ENCODE data around the gene ITGA1.
"Not testable (repeated sequence)": the region's sequence is repeated elsewhere in the genome, so short reads cannot be mapped to it uniquely, and the experiment has no call there.

ITGA1 gene

GRCh38 chr5:52802974-52803336 is 15.2 kb downstream of the ITGA1 start:
- DNase-seq = no peak

- DNase-seq = no peak
Observed at GRCh38 chr5:52804387-52804791, 16.7 kb downstream of the ITGA1 start.

- no peak for DNase-seq
Observed at GRCh38 chr5:52804981-52805380, 17.3 kb downstream of the ITGA1 start.

GRCh38 chr5:52805615-52806014 is 17.9 kb downstream of the ITGA1 start:
- no peak for DNase-seq

GRCh38 chr5:52807037-52807436 is 19.3 kb downstream of the ITGA1 start:
- no peak for DNase-seq

- DNase-seq = no peak
Observed at GRCh38 chr5:52807723-52808122, 20.0 kb downstream of the ITGA1 start.

GRCh38 chr5:52808316-52808901 is 20.7 kb downstream of the ITGA1 start:
- no peak for DNase-seq

GRCh38 chr5:52809884-52810283 is 22.2 kb downstream of the ITGA1 start:
- DNase-seq = no peak

GRCh38 chr5:52810426-52810825 is 22.7 kb downstream of the ITGA1 start:
- no peak for DNase-seq

GRCh38 chr5:52811067-52811749 is 23.5 kb downstream of the ITGA1 start:
- DNase-seq = no peak

GRCh38 chr5:52814352-52815148 is 26.8 kb downstream of the ITGA1 start:
- no peak for DNase-seq

GRCh38 chr5:52817818-52818217 is 30.1 kb downstream of the ITGA1 start:
- no peak for DNase-seq

- DNase-seq = no peak
Observed at GRCh38 chr5:52818360-52818759, 30.6 kb downstream of the ITGA1 start.

GRCh38 chr5:52818807-52819206 is 31.1 kb downstream of the ITGA1 start:
- not testable (repeated sequence) for DNase-seq

GRCh38 chr5:52821901-52822300 is 34.2 kb downstream of the ITGA1 start:
- DNase-seq = no peak

GRCh38 chr5:52822437-52822836 is 34.7 kb downstream of the ITGA1 start:
- DNase-seq = no peak

GRCh38 chr5:52824827-52825226 is 37.1 kb downstream of the ITGA1 start:
- DNase-seq = no peak

GRCh38 chr5:52825826-52826225 is 38.1 kb downstream of the ITGA1 start:
- no peak for DNase-seq

GRCh38 chr5:52827815-52828214 is 40.1 kb downstream of the ITGA1 start:
- DNase-seq = no peak

- DNase-seq = no peak
Observed at GRCh38 chr5:52829664-52830063, 41.9 kb downstream of the ITGA1 start.

GRCh38 chr5:52830650-52831049 is 42.9 kb downstream of the ITGA1 start:
- DNase-seq = no peak

GRCh38 chr5:52831786-52832511 is 44.2 kb downstream of the ITGA1 start:
- no peak for DNase-seq

GRCh38 chr5:52834320-52834719 is 46.6 kb downstream of the ITGA1 start:
- no peak for DNase-seq

GRCh38 chr5:52837068-52837467 is 49.4 kb downstream of the ITGA1 start:
- DNase-seq = no peak

Data from NCI-H345 (cell line).